ENCODE measurements around the gene GCAT. TPM values are rescaled to one million over a fixed set of nuclear protein-coding genes. Genes with fewer than 3 reads are reported as not detected.

Gene GCAT
- total and polyA plus RNA-seq, 9 of the 15 experiments (the other 6 are each of a cell fraction or from before 2014, with no cell fraction given): 1.9 to 69.9 (median 26.4) TPM

GRCh38 chr22:37806409-37807333 is 1.1 kb upstream of the GCAT start (continued):
- TF ChIP-seq EGR1 (conservative IDR thresholded peaks at IDR 0.05): 0 out of 2 replicates have a peak, but pooled peaks have one; percentile 4
- no peak for TF ChIP-seq NKRF (IDR thresholded peaks at IDR 0.05; ENCODE audit: borderline replicate concordance)
- no peak for TF ChIP-seq CBX3 (IDR thresholded peaks at IDR 0.05; ENCODE audit: borderline replicate concordance in 1 of 2, low read length in 2 of 2)
- peak; percentile 26; the same call in 1 of the 2 replicates for TF ChIP-seq VEZF1 (CRISPR knock-in tag; IDR thresholded peaks at IDR 0.05)

GRCh38 chr22:37808294-37808657 is 542 bp downstream of the GCAT start:
- intact Hi-C loops (cut with micrococcal nuclease): no loop called here

More at GRCh38 chr22:37808294-37808657, 542 bp downstream of the GCAT start:
- ATAC-seq: no peak
- POLR2A ChIA-PET: interaction anchor here (1.2 to 4.5 kb wide), 2 partner anchors 10 to 36 kb away, joined by 5 to 34 read pairs; partner anchors contain the start of gene ANKRD54
- Histone ChIP-seq H3K4me1 (replicated peaks in 1 of 2; ENCODE audit: control insufficient read depth in 2 of 2, insufficient read depth in 2 of 2, low read length in 2 of 2) (peaks cover 30 to 46% of the 10 kb centered on the region in 2 experiments), H3K79me2 (ENCODE audit: control insufficient read depth, insufficient read depth, low read length) (peaks cover 33% of the 10 kb centered on the region), H3K9me1 (ENCODE audit: control insufficient read depth, insufficient read depth, low read length) (no peaks in the 10 kb centered on the region), H3K4me3 (peak overlapping the region; percentile 64), H3K27me3 (ENCODE audit: control insufficient read depth in 2 of 2, insufficient read depth in 2 of 2, low read length in 2 of 2) (no peaks in the 10 kb centered on the region), H4K20me1 (replicated peaks; ENCODE audit: control insufficient read depth, insufficient read depth, low read length) (no peaks in the 10 kb centered on the region), H3K9me3 (replicated peaks; ENCODE audit: control insufficient read depth, insufficient read depth, low read depth, low read length) (no peaks in the 10 kb centered on the region), H3K9ac (ENCODE audit: insufficient read depth in 1 of 2, low read depth in 2 of 2, low read length in 2 of 2) (peak overlapping the region; percentile 70 to 97), H3K27ac (ENCODE audit: extremely low read depth, low read depth, low read length) (peak overlapping the region; percentile 67), H3K36me3 (ENCODE audit: control insufficient read depth, insufficient read depth, low read length) (peaks cover 24% of the 10 kb centered on the region; the same call in 2 of the 3 replicates), H3K4me2 (ENCODE audit: insufficient read depth, low read length) (peak overlapping the region; percentile 79), H2AFZ (ENCODE audit: low read depth, low read length) (peak overlapping the region; percentile 78)
- in situ Hi-C loops (cut with MboI): no loop called here
- TF ChIP-seq KDM5B (IDR thresholded peaks at IDR 0.05; ENCODE audit: insufficient replicate concordance, low read depth, low read length) (peak; percentile 11), BHLHE40 (IDR thresholded peaks at IDR 0.05; ENCODE audit: low read length) (peak; percentile 30; the same call in 1 of the 2 replicates), ZNF224 (CRISPR knock-in tag; IDR thresholded peaks at IDR 0.05) (no peak)
- CTCF ChIA-PET (ENCODE audit: low intra/inter-chr PET ratio): interaction anchor here (0.6 kb wide), 1 partner anchor 55 kb away, joined by 3 read pairs; no protein-coding TSS in a partner anchor
- no peak for DNase-seq (ENCODE audit: extremely low read depth in 1 of 4, low spot score in 3 of 4)
- FAIRE-seq: no peak
- BruUV-seq (replicated peaks): TSS peak; percentile 71
- 0% methylated on average over 5 of the region's 8 CpGs for WGBS (ENCODE audit: insufficient coverage, low coverage, missing lambda C conversion rate)
